SK-N-SH treated with all-trans-retinoic acid at 6 μM for 48 hours (cell line): ENCODE measurements around the gene ATCAY.

Experiments
- BACH2 ChIP-seq: fragments of 250-450 bp; sonication (Bioruptor Pico); IDR thresholded peaks from 2 replicates; pipeline ENCODE4 v1.9.0; 2021; ENCODE audit warnings: mild to moderate bottlenecking, borderline replicate concordance
- GLIS3 ChIP-seq: fragments of 250-450 bp; sonication (Bioruptor Pico); IDR thresholded peaks from 2 replicates; pipeline ENCODE4 v1.5.0; 2020; ENCODE audit warnings: mild to moderate bottlenecking, moderate library complexity
- TOX ChIP-seq: fragments of 250-450 bp; sonication (Bioruptor Pico); IDR thresholded peaks from 2 replicates; pipeline ENCODE4 v1.8.0; 2021; ENCODE audit warnings: mild to moderate bottlenecking, moderate library complexity, borderline replicate concordance
- ZNF70 ChIP-seq: fragments of 450-650 bp; formaldehyde crosslinking; IDR thresholded peaks from 2 replicates; pipeline ENCODE4 v1.5.0; 2020; ENCODE audit warnings: mild to moderate bottlenecking, moderate library complexity
- ZNF8 ChIP-seq: fragments of 450-650 bp; formaldehyde crosslinking; IDR thresholded peaks from 2 replicates; pipeline ENCODE4 v1.5.0; 2020; ENCODE audit warnings: mild to moderate bottlenecking, moderate library complexity

DNA sequence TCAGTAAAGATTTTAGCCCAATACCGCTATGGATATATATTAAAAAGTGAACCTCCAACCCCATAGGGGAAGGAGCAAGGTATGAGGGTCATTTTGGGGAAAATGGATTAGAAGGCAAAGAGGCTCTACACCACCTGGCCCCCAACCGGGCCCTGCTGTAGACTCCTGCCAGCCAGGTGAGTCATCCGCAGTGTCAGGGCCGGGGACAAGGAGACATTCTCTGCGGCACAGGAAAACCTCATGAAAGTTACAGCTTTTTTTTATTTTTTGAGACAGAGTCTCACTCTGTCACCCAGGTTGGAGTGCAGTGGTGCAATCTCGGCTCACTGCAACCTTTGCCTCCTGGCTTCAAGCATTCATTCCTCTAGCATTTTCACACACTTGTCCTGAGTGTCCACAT lies 43.6 kb upstream of the ATCAY start:
- TF ChIP-seq GLIS3 (CRISPR knock-in tag) (no peak), BACH2 (no peak), ZNF70 (CRISPR knock-in tag) (no peak), ZNF8 (no peak), TOX (no peak)
